NCI-H2196 treated with DMSO at 0.1 percent for 48 hours (cell line): Measurements from ENCODE around the gene KRAS.

Experiments used
- DNase-seq: peaks from one replicate; lab custom pipeline; 2025; ENCODE audit not compliant: unreplicated experiment; lab: John Stamatoyannopoulos, UW

KRAS gene

DNA sequence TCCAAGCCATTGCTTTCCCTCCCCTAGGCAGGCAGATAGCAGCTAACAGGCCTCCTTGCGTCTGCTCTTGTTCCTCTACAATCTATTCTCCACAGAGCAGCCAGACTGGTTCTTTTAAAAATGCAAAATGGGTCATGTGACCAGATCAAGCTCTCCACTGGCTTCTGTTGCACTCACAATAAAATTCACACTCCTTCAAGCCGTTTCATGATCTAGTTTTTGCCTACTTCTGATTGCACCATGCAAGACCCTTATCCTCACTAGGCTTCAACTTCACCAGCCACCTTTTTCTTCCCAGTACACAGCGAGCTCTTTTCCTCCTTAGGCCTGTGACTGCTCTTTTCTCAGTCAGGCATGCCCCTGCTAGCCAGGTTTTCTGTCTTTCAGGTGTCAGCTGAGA, 6.1 kb upstream of the KRAS start:
- no peak for DNase-seq

DNA sequence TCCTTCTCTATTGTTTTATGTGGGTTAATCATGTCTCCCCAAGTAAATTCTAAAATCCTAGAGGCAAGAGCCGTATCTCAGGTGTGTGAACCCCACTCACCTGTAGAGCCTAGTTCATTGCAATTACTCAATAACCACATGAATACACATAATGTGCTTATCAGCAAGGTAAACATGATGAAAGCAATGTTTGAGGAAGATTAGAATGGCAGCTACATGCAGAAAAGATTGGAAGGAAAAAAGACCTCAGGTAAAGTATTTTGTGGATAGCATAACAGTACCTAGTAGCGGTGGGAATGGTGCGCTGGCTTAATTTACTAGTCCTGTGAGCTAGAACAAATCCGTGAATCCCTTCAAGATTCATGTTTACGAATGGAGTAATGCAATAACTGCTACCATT, 5.3 kb upstream of the KRAS start:
- DNase-seq, result no peak

GRCh38 chr12:25254271-25254880, 3.6 kb upstream of the KRAS start:
- no peak for DNase-seq

GRCh38 chr12:25253371-25254068, 2.8 kb upstream of the KRAS start:
- no peak for DNase-seq

DNA sequence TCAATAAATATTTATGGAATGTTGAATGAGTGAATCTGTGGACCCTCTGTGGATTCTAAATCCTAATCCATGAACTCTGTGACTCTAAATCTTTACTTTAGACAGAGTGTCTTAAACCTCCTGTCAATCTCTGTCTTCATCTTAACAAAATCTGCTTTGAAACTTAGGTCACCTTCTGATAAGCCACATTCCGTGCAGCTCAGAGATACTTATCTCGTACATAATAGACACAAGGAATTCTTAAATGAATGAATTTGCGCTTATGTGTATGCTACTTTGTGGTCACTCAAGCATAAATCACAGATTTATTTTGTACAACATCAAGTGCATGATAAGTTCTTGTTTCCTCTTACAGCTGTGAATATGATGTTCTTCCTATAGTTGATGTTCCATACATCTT, 2.2 kb upstream of the KRAS start:
- no peak for DNase-seq

DNA sequence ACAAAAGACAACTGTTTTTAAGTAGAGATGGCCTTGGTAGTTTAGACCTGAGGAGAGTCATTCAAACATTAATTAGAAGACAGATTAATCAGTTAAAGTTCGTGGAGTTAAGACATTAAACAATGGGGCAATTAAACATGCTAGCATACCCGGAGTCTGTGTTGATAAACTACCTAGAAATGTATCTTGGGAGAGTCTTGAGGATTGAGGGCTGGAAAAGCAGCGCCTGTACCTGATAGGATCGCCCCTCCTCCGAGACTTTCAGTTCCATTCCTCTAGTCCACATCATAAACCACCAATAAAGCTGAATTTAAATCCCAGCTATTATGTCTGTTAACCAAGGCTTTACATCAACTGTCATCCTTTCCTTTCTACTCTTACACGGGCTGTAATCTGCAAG, 1.0 kb upstream of the KRAS start:
- DNase-seq, result no peak

DNA sequence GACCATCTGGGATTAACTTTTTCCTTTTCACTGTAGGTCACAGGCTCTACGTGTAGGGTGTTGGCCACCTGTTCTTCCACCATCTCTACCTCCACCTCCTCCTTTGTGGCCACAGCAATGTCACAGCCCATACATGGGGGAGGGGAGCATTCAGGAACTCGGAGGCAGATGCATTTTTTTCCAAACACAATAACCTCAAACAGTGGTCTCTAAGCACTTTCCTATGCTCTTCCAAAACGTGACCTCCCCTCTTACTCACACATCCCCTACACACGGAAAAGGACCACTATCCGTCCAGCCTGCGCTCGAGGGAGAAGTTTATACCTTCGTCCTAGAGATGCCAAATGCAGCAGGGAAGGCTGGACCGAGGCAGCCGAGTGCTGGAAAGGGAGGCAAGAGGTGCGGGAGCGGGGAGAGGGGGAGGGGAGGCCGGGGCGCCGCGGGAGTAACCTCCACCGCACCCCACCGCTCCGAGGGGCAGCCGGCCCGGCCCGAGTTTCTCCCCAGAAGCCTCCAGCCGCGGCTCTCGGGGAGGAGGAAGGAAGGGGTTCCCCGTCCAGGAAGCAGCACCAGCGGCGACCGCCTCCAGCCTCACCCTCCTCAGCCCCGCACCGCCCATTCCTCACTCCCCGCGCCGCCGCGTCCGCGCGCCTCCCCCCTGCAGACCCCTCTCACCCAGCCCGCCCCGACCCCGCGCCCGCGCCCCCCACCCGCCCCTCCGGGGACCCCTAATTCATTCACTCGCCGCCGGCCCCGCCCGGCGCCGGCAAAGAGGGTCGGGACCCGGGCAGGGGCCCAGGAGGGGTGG, 594 bp downstream of the KRAS start:
- DNase-seq, result peak; percentile 68

DNA sequence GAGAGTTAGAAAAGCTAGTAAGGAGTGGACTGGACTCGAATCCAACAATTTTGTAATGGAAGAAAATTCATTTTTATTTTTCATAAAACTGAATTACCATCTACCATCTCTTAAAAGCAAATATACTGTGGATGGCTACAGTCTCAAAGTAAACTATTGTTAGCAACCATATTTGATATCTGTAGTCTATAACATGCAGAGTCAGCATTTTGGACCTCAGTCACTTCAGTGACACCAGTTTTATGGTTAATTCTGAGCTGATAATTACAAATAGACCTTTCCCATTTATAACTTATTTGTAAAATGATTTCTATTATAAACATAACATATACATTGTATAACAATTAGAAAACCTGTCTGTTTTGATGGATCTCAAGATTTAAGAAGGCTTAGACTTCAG, 2.0 kb downstream of the KRAS start:
- DNase-seq, result no peak

DNA sequence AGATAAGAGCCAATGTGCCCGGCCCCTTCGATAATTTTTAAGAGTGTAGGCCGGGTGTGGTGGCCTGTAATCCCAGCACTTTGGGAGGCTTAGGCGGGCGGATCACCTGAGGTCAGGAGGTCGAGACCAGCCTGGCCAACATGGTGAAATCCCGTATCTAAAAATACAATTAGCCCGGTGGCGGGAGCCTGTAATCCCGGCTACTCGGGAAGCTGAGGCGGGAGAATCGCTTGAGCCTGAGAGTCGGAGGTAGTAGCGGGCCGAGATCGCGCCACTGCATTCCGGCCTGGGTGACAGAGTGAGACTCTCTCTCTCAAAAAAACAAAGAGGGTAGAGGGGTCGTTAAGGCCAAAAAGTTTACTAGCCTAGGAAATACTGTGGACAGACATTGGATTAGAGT, 2.6 kb downstream of the KRAS start:
- DNase-seq, result no peak

- DNase-seq, result no peak
Observed at GRCh38 chr12:25245491-25245890, 5.2 kb downstream of the KRAS start.

- no peak for DNase-seq
Observed at GRCh38 chr12:25243680-25243990, 7.1 kb downstream of the KRAS start.

- DNase-seq, result no peak
Observed at GRCh38 chr12:25242981-25243679, 7.6 kb downstream of the KRAS start.

DNA sequence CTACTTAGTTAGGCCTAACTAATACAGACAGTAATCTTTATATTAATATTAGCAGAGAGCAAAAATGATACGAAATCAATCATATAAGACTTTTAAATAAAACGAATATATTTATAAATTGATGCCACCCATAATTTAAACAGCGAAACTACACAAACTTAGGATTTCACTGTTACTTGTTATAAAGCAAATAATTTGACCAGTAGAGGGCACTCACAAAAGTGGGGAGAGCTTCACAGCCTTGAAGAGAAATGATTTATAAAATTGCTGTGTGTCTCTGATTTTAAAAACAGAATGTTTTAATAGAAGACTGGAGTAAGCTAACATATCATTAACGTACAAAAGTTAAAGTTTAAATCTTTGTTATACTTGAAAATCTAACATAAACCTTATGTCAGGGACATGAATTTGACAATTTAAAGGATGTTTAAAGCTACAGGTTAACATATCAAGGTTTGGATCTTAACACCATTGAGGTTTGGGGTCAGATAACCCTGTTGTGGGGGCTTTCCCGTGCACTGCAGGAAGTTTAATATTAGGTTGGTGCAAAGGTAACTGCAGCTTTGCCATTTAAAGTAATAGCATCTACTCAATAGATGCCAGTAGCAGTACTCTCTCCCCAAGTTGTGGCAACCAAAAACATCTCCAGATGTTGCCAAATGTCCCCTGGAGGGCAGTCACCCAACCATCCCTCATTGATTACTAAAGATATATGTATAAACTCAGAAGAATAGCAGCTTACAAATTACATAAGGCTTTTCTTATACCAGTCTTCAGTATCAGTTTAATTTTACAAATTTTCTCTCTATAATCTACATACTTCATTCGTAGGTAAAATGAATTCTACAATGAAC, 9.3 kb downstream of the KRAS start:
- no peak for DNase-seq

GRCh38 chr12:25236626-25237025, 14.1 kb downstream of the KRAS start:
- DNase-seq, result no peak

DNA sequence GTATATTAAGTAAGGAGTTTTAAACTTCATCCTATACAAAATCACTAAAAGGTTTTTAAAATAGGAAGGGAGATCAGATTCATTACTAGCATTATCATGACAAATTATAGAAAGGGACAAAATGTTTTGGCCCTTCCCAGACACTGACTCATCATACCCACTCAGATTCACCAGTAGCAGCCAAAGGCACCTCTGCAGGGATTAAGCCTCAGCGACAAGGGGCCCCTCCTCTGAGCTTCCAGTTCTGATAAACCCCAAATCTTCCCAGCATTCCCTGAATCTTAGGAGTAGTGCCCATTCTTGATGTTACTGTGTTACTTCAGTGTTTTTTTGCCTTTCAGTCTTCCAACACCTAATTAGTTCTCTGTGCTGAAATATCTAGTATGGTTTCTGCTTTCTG, 14.5 kb downstream of the KRAS start:
- no peak for DNase-seq

DNA sequence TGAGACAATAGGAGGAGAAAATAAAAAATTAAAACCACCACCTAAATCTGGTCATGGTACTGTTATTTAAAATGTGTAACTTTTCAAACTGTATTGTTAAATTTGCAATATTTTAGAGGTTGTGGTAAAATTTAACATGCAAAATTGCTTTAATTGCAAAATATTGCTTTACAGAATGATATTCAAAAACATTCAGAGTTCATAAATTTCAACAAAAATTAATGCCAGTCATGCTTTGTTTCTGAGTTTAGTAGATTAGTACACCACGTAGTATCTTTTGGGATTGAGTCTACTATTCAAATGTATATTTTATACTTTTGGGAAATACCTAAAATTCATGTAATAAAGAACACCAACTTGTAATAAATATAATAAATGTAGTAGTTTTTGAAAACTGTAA, 37.4 kb downstream of the KRAS start:
- DNase-seq, result no peak

DNA sequence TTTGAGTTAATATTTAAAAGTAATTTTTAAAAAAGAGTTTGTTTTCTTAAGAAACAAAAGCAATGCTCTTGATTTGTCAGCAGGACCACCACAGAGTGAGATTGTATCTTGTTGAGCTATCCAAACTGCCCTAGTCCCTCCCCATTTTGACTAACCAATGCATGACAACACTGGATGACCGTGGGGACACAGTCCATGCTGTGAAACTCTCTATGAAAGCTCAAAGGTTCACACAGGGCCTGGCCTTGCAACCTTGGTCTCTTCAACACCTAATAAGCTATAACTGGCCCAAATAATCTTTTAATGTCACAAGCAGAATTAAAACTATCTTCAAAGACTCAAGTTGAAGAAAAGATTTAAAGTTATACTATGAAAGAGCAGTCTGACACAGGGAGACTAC, 42.2 kb downstream of the KRAS start:
- DNase-seq, result no peak

DNA sequence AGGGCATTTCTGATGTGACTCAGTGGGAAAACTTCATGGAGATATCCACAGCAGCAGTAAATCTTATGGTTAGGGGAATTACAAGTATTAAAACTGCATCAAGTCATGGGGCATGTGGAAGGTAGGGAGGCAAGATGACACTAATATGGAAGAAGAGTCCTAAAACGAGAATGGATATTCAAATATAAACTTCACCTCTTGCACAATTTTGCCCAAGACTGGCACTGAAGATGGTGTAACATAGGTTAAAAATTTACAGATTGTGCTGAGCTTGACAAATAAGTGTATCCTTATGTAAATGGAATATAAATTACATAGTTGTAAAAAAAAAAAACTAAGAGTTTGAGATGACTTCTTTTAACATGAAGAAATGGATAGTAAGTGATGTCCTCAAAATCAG, 42.9 kb downstream of the KRAS start:
- no peak for DNase-seq

DNA sequence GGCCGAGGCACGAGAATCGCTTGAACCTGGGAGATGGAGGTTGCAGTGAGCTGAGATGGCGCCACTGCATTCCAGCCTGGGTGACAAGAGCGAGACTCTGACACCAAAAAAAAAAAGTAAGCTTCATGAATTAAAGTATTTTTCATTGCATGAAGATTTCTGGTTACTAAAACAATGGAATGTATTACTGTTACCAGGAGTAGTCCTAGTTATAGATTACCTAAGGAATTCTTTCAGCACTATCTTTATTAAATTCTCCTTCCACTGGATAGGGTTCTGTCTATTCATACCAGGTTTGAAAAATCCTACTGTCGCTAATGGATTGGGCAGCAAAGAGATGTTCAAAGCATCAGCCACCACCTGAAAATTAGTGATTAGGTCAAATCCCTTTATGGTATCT, 43.3 kb downstream of the KRAS start:
- no peak for DNase-seq

- DNase-seq, result no peak
Observed at GRCh38 chr12:25202137-25202536, 48.6 kb downstream of the KRAS start.

GRCh38 chr12:25200703-25201102, 50.0 kb downstream of the KRAS start:
- no peak for DNase-seq
